Neural progenitor cell (in vitro differentiated cells): ENCODE data around the gene SLC35B1. TPM values are rescaled to one million over a fixed set of nuclear protein-coding genes. Genes with fewer than 3 reads are reported as not detected.

Experiments used
- DNase-seq: peaks from one replicate; pipeline ENCODE4 v3.0.0-alpha.2; 2016; ENCODE audit warnings: low spot score
- H2AFZ ChIP-seq: fragments of 200-600 bp; sonication (generic); replicated peaks from 2 replicates; pipeline ENCODE4 v1.6.1; 2016; ENCODE audit warnings: antibody characterized with exemption
- H3F3A ChIP-seq: fragments of 200-600 bp; sonication (generic); 2 replicates; pipeline ENCODE4 v1.6.1; 2016; ENCODE audit warnings: antibody characterized with exemption, low read depth
- H3K27ac ChIP-seq: fragments of 200-600 bp; sonication (generic); 2 replicates; pipeline ENCODE4 v1.5.1; 2016; ENCODE audit warnings: mild to moderate bottlenecking
- H3K27me3 ChIP-seq: fragments of 200-600 bp; sonication (generic); 2 replicates; pipeline ENCODE4 v1.6.1; 2016; ENCODE audit warnings: mild to moderate bottlenecking, moderate library complexity
- H3K36me3 ChIP-seq: fragments of 200-600 bp; sonication (generic); 2 replicates; pipeline ENCODE4 v1.5.1; 2016
- H3K4me1 ChIP-seq: fragments of 200-600 bp; sonication (generic); 2 replicates; pipeline ENCODE4 v1.6.1; 2016; ENCODE audit warnings: mixed run types
- H3K4me2 ChIP-seq: fragments of 200-600 bp; sonication (generic); 2 replicates; pipeline ENCODE4 v1.6.1; 2016
- H3K4me3 ChIP-seq: fragments of 200-600 bp; sonication (generic); 2 replicates; pipeline ENCODE4 v1.5.1; 2016
- H3K79me2 ChIP-seq: fragments of 200-600 bp; sonication (generic); 2 replicates; pipeline ENCODE4 v1.6.1; 2016; ENCODE audit warnings: low read depth
- H3K9ac ChIP-seq: fragments of 200-600 bp; sonication (generic); 2 replicates; pipeline ENCODE4 v1.6.1; 2016
- H3K9me3 ChIP-seq: fragments of 200-600 bp; sonication (generic); 2 replicates; pipeline ENCODE4 v1.5.1; 2016; ENCODE audit warnings: low read depth
- H4K20me1 ChIP-seq: fragments of 200-600 bp; sonication (generic); 2 replicates; pipeline ENCODE4 v1.6.1; 2016; ENCODE audit warnings: low read depth
- H3K27ac Mint-ChIP-seq: 3 replicates; pipeline ENCODE4 v1.8.0; 2021; ENCODE audit warnings: mixed read lengths
- H3K27me3 Mint-ChIP-seq: 2 replicates; pipeline ENCODE4 v1.8.0; 2022; ENCODE audit warnings: low read depth, mild to moderate bottlenecking, inconsistent platforms, moderate library complexity, mixed read lengths; ENCODE audit not compliant: insufficient read depth
- H3K36me3 Mint-ChIP-seq: 3 replicates; pipeline ENCODE4 v1.8.0; 2021; ENCODE audit warnings: mixed read lengths
- H3K4me1 Mint-ChIP-seq: 3 replicates; pipeline ENCODE4 v1.8.0; 2021; ENCODE audit warnings: mixed read lengths
- H3K4me3 Mint-ChIP-seq: 3 replicates; pipeline ENCODE4 v1.8.0; 2021; ENCODE audit warnings: mild to moderate bottlenecking, moderate library complexity, mixed read lengths
- H3K9me3 Mint-ChIP-seq: 3 replicates; pipeline ENCODE4 v1.8.0; 2020; ENCODE audit warnings: mixed read lengths
- EZH2 ChIP-seq: fragments of 200-600 bp; sonication (generic); IDR thresholded peaks from 2 replicates; pipeline ENCODE4 v1.6.1; 2017; ENCODE audit warnings: antibody characterized with exemption, mild to moderate bottlenecking, moderate library complexity
- EZH2phosphoT487 ChIP-seq: fragments of 200-600 bp; sonication (generic); IDR thresholded peaks from 2 replicates; pipeline ENCODE4 v1.6.1; 2017; ENCODE audit warnings: antibody characterized with exemption
- total RNA-seq: library from RNA; depleted of rRNA; stranded (reverse); fragments of >200 nt; gene quantifications from 2 replicates; pipeline ENCODE4 v1.2.3, GENCODE V29; 2015; ENCODE audit warnings: low replicate concordance
- TF ChIP-seq, protein P1 (sequence below): fragments of 200-600 bp; sonication (generic); IDR thresholded peaks from 2 replicates; pipeline ENCODE4 v1.5.1; 2017; ENCODE audit warnings: antibody characterized with exemption, mild to moderate bottlenecking

Gene SLC35B1
- total RNA-seq, 1 donor from 2014 or later, result 52.7 TPM

DNA sequence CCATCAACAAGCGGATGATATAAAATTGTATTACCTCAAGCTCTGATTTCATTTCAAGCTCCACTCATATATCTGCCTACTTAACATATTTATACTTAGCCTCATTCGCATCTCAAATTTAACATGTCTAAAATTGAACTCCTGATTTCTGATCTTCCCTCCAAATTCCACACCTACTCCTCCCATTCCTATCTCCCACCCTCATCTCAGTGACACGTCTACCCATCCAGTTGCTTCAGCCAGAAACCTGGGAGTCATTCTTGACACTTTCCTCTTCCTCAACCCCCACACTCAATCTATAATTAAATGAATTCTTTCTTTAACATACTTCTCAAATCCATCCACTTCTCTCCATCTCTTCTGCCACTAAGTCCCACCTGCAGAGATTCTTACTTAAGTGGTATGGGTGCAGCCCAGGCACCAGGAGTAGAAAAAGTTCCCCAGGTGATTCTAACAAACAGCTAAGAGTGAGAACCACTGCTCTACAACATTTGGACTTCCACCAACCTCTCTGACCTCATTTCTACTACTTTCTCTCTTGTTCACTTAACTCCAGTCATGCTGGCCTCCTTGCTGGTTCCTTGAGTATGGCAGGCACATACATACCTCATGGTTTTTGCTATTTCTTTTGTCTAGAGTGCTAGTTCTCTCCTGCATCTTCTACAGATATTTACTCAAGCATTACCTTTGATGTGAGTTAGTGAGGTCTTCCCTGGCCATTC is 47.9 kb downstream of the SLC35B1 start:
- no peak overlapping the region for H3K9ac ChIP-seq
- peaks cover 35% of the 10 kb centered on the region for H3K36me3 Mint-ChIP-seq

DNA sequence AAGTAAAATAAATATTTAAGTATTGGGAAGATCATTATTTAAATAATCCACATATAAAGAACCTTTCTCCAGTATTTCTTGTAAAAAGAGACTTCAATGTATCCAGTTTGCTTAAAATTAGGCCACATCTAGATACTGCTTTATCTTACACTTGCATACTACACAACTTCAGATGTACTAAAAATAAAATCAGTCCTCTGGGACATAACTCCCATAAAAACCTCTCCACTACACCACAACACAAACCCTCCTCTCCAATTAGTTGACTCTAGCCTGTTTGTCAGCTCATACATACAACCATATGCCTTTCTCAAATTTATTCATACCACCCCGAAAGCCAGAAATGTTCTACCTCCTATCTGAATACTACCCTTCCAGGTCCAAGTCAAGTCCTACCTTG is 51.5 kb downstream of the SLC35B1 start:
- H3K27ac ChIP-seq, result no peak overlapping the region
- H3K4me1 Mint-ChIP-seq, result peaks cover 6% of the 10 kb centered on the region
- H4K20me1 ChIP-seq, result peaks cover 9% of the 10 kb centered on the region
- peaks cover 31% of the 10 kb centered on the region for H3K36me3 Mint-ChIP-seq
- peaks cover 8% of the 10 kb centered on the region for H3K4me1 ChIP-seq
- H3K27me3 Mint-ChIP-seq, result peaks cover 3% of the 10 kb centered on the region
- no peaks in the 10 kb centered on the region for H3K9me3 Mint-ChIP-seq
- no peak overlapping the region for H3K4me3 ChIP-seq
- H3K79me2 ChIP-seq, result peaks cover 99% of the 10 kb centered on the region
- TF ChIP-seq EZH2phosphoT487 (no peak), EZH2 (no peak)
- TF ChIP-seq, protein P1, sequence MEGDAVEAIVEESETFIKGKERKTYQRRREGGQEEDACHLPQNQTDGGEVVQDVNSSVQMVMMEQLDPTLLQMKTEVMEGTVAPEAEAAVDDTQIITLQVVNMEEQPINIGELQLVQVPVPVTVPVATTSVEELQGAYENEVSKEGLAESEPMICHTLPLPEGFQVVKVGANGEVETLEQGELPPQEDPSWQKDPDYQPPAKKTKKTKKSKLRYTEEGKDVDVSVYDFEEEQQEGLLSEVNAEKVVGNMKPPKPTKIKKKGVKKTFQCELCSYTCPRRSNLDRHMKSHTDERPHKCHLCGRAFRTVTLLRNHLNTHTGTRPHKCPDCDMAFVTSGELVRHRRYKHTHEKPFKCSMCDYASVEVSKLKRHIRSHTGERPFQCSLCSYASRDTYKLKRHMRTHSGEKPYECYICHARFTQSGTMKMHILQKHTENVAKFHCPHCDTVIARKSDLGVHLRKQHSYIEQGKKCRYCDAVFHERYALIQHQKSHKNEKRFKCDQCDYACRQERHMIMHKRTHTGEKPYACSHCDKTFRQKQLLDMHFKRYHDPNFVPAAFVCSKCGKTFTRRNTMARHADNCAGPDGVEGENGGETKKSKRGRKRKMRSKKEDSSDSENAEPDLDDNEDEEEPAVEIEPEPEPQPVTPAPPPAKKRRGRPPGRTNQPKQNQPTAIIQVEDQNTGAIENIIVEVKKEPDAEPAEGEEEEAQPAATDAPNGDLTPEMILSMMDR, result no peak
- no peak overlapping the region for H3K9ac ChIP-seq
- no peak overlapping the region for H3K27ac Mint-ChIP-seq
- no peaks in the 10 kb centered on the region for H3F3A ChIP-seq
- no peaks in the 10 kb centered on the region for H3K9me3 ChIP-seq
- no peaks in the 10 kb centered on the region for H3K36me3 ChIP-seq
- no peak for DNase-seq
- H2AFZ ChIP-seq, result no peak overlapping the region
- no peak overlapping the region for H3K4me2 ChIP-seq
- no peaks in the 10 kb centered on the region for H3K27me3 ChIP-seq
- no peak overlapping the region for H3K4me3 Mint-ChIP-seq

More for the DNA sequence above, 47.9 kb downstream of the SLC35B1 start:
- Mint-ChIP-seq H3K4me3 (no peak overlapping the region), H3K27me3 (peaks cover 3% of the 10 kb centered on the region), H3K27ac (no peak overlapping the region), H3K4me1 (no peaks in the 10 kb centered on the region), H3K9me3 (no peaks in the 10 kb centered on the region)
- peaks cover 98% of the 10 kb centered on the region for H3K79me2 ChIP-seq
- no peaks in the 10 kb centered on the region for H3K4me1 ChIP-seq
- TF ChIP-seq, protein P1, result no peak
- TF ChIP-seq EZH2phosphoT487 (no peak), EZH2 (no peak)
- no peaks in the 10 kb centered on the region for H3K27me3 ChIP-seq
- H3F3A ChIP-seq, result no peaks in the 10 kb centered on the region
- no peaks in the 10 kb centered on the region for H3K9me3 ChIP-seq
- no peaks in the 10 kb centered on the region for H3K36me3 ChIP-seq
- H3K27ac ChIP-seq, result no peak overlapping the region
- H3K4me2 ChIP-seq, result no peak overlapping the region
- H3K4me3 ChIP-seq, result no peak overlapping the region
- no peak for DNase-seq
- H2AFZ ChIP-seq, result no peak overlapping the region
- peaks cover 2% of the 10 kb centered on the region for H4K20me1 ChIP-seq

Other genes starting within 250 kb of the SLC35B1 start
- gene NGFR, start 212.7 kb downstream of the SLC35B1 start, total RNA-seq, result 6.6 and 18.4 TPM in 2 replicates
- 3.6 and 10.7 TPM in 2 replicates for gene NXPH3, start 132.1 kb downstream of the SLC35B1 start, total RNA-seq
- gene SPOP, start 29.9 kb downstream of the SLC35B1 start, total RNA-seq, result 29.5 and 40.3 TPM in 2 replicates
- gene FAM117A, start 56.2 kb upstream of the SLC35B1 start, total RNA-seq, result 14.6 and 29.5 TPM in 2 replicates
- gene KAT7, start 80.7 kb upstream of the SLC35B1 start, total RNA-seq, result 125 and 139 TPM in 2 replicates
- gene TAC4, start 140.1 kb upstream of the SLC35B1 start, total RNA-seq, result not detected in 2 replicates